HG03378 (cell line): Measurements from ENCODE around the gene SHISAL1.
"Not testable (repeated sequence)": the region's sequence is repeated elsewhere in the genome, so short reads cannot be mapped to it uniquely, and the experiment has no call there.

ENCODE experiments used
- ATAC-seq: cut with Tn5 transposase; IDR thresholded peaks from one replicate; pipeline ENCODE4 v1.9.1; 2021; ENCODE audit warnings: mild to moderate bottlenecking, moderate library complexity; ENCODE audit not compliant: unreplicated experiment

Gene SHISAL1

DNA sequence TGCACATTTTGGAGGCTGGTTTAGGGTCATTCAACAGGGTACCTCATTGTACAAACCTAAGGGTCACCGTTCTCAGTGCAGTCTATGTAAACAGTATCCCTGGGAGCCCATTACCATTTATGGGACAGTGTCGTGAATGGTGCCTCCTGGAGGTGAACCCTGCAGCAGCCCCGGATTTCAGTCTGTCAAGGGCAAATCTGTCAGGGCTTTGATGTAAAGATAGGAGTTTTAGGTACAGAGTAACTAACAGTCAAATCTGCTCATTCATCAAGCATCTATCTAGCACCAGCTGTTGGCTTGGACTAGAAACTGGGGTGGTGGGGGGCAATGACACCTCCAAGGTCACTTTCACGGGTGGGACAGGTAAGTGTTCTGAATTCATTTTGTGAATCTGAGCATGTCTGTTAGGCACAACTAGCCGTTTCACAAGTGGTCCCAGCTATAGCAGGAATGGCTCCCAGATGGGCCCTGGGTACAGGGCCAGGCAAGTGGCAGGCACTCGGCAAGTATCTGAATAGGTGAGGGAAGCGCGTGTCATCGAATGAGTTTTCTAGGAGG, 68.4 kb downstream of the SHISAL1 start:
- no peak for ATAC-seq

DNA sequence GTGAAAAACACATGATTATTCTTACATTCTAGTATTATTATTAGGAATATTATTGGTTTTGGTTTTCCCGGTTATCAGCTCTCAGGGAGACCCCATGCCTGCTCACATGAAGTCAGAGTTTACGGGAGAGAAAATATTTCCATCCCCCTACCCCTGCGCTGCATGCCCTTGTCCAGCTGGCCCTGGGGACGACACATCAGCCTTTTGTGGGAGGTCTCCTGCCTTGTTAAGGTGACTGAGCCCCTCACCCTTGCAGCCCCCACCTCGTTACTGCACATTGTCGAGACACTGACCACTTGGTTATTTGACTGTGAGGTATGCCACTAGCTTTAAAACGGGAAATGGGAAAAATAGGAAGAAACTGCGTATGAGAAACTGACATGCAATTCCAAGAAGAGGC, 69.0 kb downstream of the SHISAL1 start:
- no peak for ATAC-seq

DNA sequence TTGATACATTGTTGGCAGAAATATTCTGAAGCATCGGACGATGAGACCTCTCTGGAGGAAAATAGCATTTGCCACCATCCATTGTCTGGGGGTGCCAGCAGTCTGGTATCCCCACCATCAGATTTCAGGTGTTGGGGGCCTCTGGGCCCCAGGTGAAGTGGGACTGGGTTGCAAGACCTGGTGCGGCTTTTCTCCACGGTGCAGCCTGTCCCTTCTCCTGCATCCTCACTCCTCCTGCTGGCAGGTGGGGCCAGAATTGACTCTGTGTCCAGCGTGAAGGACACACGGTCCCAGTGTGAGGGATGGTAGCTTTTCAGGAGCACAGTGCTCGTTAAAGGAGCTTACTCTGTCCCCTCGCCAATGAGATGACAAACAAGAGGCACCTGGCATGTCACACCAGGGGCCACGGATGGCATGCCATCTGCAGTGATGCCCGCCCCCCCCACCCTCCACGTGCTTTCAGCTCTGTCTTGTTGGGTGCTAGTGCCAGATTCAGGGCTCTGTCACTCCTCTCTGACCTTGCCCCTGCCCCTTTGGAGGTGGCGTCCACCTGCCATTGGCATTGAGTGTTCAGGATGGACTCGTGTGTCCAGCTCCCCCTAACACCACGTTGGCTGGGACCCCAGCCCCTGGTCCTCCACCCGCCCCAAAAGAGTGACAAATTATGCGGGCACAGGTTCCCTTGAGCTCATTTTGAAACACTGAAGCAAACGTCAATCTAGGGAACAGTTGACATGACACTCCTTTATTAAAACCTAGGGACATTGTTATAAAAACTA, 69.6 kb downstream of the SHISAL1 start:
- ATAC-seq, result no peak

DNA sequence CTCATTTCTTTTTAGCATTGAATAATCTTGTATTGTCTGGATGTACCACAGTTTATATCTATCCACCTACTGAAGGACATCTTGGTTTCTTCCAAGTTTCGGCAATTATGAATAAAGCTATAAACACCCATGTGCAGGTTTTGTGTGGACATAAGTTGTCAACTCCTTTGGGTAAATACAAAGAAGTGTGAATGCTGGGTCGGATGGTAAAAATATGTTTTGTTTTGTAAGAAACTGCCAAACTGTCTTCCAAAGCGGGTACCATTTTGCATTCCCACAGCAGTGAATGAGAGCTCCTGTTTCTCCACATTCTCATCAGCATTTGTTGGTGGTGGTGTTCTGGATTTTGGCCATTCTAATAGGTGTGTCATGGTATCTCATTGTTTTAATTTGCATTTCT, 71.6 kb downstream of the SHISAL1 start:
- not testable (repeated sequence) for ATAC-seq

DNA sequence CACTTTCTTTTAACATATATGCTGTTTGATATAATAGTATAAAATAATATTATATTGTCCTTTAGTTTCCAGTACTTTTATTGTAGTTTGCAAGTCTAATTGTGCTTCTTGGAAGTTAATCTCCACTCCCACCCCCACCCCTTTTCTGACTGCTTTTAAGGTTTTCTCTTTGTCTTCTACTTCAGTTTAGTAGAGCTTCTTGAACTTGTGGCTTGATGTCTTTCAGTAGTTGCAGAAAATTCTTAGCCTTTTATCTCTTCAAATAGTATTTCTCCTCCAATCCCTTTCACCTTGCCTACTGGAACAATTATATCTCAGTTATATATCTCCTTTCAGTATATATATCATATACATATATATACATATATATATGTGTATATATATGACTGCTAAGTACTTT, 75.5 kb downstream of the SHISAL1 start:
- no peak for ATAC-seq

DNA sequence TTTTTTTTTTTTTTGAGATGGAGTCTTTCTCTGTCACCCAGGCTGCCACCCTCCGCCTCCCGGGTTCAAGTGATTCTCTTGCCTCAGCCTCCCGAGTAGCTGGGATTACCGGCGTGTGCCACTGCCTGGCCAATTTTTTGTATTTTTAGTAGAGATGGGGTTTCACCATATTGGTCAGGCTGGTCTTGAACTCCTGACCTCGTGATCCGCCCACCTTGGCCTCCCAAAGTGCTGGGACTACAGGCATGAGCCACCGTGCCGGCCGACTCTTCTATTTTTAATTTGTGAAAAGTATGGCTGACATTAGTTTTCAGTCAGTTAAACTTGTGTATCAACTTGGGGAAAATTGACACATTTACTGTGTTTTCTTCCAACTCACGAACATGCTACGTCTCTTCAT, 78.4 kb downstream of the SHISAL1 start:
- not testable (repeated sequence) for ATAC-seq

DNA sequence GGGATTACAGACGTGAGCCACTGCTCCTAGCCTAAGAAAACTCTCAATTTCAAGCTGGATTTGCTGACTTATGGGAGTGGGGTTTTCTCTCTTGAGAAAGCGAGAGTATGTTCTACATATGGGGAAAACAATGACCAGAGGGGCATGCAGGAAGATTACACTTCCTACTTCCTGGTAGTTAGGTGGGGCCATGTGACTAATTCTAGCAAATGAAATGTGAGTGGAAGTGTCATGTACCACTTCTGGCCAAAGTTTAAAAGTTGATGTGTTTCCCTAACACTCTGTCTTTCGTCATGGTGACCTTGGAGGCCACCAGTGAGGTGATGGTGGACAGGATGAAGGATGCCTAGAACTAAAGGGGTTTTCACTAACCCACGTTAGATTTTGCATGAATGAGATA, 81.5 kb downstream of the SHISAL1 start:
- no peak for ATAC-seq

DNA sequence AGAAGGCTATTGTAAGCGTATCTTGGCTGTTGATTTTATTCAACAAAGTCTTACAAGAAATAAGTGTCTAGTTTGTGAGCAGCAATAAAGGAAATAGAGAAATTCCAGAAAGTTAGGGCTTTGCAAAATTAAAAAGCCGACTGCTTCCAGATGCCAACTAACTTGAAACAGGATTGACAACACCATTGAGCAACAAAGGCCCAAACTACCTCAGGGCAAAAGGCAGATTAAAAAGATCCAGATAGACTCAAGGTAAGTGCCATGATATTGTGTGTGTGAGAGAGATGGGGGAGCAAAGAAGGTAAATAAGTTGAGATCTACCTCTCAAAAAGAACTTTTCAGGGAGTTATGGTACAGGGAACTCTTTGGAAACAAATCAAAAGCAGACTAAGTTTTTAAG, 82.9 kb downstream of the SHISAL1 start:
- ATAC-seq, result no peak

DNA sequence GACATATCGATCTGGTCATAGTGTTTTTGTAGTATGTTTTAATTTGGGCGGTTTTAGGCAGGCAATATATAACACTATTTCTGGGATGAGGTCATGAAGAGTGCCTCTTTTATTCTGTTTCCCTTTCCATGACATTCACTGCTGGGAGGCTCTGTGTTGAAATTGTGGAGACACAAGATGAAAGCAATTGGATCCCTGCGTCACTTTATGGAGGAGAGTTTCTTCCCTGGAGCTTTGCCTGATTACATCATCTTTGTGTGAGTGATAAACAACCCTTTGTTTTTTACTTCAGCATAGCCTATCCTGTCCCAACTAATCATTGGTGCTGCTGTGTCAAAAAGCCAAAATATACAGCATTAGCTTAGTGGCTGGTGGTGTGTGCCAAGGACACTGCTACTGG, 83.4 kb downstream of the SHISAL1 start:
- no peak for ATAC-seq

DNA sequence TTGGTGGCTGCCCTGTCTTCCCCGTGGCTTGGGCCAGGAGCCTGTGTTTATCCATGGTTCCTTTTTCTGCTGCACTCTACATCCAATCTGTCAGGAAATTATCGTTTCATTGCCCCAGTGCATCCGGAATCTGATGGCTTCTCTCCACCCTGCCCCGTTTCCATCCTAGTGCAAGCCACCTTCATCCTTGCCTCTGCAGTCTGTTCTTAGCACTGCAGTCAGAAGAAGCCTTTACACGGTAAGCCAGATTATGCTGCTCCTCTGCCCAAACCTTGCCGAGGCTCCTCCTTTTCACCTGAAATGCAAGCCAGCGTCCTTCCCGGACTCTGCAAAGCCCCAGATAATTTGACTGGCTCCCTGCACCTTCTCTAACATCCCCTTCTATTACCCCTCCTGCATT, 86.9 kb downstream of the SHISAL1 start:
- ATAC-seq, result no peak

DNA sequence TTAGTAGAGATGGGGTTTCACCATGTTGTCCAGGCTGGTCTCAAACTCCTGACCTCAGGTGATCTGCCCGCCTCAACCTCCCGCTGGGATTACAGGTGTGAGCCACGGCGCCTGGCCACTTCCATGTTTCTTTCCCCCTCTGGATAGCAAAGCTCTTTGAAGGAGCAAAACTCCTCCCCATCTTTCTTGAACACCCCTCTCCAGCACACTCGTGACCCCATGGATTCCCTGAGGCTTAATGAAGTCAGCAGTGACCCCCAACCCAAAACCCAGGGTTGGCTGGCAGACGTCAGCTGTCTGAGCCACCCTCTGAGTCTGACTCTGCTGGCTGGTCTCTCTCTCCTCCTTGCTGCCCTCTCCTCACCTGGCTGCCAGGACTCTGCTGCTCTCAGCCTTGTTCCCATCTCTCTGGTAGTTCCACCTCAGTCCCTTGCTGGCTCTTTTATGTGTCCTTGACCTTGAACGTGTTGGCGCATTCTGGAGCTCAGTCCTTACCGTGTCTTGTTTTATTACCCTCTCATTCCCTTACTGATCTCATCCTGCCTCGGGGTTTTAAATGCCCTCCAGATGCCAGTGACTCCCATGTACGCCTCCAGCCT, 87.6 kb downstream of the SHISAL1 start:
- ATAC-seq, result no peak

DNA sequence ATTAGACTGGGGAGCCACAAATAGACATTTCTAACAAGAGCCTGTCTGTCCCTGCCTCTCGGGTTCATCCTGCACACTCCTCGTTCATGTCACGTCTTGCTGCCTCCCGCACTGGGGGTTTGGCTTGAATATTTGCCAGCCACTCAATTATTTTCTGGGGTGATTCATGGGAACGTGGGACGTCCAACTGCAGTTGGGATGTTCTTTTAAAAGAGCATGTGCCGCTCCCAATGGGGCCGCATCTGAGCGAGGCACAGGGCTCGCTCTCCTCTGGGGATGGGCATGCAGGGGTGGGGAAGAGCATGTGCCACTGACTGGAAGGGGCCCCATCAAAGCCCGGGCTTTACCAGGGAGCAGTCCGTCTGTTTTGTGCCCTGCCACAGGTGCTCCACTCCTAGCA, 88.6 kb downstream of the SHISAL1 start:
- no peak for ATAC-seq

DNA sequence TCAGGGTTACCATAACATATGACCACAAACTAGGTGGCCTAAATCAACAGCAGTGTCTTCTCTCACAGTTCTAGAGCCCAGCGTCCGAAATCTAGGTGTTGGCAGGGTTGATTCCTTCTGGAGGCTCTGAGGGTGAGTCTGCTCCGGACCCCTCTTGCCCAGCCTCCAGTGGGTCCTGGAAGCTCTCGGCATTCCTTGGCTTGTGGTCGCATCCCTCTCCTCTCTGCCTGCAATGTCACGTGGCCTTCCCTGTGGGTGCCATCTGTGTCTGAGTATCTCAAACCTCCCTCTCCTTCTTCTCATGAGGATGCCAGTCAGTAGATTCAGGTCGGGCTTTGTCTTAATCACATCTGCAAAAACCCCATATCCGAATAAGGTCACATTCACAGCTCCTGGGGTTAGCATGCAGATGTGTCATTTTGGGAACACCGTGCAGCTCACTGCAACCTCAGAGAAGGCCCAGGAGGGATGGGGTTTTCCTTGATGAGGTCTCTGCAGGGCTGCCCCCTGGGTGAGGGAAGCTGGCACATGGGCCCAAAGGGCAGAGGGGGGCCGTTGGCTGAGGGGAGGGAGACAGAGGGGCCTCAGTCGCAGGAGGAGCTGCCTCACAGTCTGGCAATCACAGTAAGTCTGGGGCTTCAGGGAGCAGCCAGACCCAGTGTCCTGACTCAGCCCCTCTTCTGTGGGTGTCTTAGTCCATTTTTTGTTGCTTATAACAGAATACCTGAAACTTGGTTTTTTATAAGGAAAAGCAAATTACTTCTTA, 90.9 kb downstream of the SHISAL1 start:
- no peak for ATAC-seq

DNA sequence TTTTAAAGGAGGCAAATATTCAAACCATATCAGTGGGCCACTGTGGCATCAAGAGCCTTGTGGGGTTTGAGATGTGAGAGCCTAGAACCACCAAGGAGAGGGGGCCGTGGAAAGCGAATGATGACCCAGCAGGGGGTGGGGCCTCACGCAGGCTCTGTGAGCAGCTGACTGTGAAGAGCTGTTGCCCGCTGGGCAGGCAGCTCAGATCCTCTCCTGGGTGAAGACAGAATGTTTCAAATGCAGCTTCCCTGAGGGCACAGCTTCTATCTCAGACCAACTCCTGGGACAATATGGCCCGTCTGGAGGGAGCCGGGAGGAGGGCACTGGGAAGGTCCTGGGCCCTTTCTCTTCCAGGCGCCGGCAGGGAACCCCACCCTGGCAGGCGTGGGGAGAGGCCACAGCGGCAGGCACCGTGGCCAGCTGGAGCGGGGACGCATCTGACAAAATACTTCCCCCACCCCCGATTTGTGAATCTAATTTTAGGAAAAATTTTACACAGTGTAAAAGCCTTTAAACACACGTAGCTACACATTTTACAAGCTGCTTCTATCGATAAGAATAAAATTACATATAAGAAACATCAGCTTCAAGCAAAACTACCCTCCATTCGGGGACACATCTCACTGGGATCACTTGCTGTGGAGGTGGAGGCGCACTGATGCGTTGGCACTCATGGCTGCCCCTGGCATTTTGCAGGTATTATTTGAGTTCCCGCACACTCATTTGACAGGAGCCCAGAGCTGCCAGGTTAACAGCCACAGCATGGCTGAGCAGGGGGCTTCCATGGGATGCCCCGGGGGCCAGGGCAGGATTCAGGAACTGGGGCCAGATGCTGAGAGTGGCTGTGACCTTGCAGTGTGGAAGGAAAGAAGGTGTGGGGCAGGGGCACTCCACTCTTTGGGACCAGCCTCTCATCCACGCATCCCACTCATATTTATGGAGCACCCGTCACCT, 91.7 kb downstream of the SHISAL1 start:
- ATAC-seq, result no peak

DNA sequence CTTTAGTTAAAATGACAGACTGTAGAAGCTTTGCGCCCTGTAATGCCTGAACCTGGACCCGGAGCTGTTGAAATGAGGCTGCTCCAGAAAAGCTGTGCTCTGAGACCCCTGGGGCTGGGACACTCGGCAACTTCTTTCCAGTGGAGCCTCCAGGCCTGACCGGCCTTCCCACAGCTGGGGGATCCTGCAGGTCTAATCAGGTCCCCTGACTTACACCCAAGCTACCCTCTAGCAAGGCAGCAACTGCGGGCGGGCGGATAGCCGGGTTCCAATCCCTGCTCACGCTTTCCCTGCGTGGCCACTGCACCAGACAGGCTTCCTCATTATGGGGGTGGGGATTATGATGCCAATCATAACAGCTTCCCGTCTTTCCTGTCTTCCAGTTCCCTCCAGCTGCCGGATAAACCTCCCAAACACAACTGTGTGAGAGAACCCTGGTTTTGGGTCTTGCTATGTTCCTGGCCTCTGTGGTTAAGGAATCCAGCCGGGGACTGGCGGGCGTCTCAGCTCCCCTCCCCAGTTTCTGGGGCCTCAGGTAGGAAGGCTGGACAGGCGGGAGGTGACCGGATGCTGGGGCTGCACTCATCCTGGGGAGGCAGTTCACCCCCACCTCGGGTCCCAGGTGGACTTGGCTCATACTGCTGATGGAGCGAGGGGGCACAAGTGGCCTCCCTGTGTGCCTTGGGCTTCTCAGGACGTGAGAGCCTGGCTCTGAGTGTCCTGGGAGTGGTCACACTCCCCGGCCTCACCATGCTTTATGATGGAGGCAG, 93.5 kb downstream of the SHISAL1 start:
- ATAC-seq, result no peak

DNA sequence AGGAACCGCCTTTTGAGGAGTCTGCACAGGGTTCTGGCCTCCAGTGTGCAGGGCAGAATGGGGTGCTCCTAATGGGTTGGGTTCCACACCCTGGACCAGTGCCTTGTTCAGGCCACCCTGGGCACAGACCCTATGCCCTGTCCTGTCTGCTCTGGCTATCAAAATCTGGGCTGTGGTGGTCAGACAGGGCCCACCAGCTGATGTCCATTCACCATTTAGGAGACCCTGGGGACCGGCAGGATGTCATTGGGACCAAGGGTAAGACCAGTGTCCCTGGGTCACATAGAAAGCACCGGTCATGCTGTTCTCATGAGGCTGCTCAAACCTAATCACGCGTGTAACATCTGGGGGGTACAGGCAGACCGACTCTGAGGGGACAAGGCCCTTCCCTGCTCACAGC, 94.7 kb downstream of the SHISAL1 start:
- no peak for ATAC-seq

DNA sequence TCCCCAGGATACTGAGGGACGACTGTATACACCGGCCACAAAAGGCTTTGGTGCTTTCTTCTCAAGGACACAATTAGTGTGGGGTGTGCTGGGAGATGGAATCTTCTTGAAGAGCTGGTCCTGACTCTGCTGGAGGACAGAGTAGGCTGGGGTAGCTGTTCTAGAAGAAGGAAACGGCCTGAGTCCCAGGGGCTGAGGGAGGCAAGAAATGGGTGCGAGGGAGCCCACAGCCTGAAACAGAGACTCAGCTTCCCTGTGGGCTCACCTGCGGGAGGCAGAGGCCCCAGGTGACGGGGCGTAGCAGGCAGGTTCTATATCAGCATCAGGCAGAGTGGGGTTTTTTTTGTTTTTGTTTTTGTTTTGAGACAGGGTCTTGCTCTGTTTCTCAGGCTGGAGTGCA, 95.4 kb downstream of the SHISAL1 start:
- no peak for ATAC-seq

DNA sequence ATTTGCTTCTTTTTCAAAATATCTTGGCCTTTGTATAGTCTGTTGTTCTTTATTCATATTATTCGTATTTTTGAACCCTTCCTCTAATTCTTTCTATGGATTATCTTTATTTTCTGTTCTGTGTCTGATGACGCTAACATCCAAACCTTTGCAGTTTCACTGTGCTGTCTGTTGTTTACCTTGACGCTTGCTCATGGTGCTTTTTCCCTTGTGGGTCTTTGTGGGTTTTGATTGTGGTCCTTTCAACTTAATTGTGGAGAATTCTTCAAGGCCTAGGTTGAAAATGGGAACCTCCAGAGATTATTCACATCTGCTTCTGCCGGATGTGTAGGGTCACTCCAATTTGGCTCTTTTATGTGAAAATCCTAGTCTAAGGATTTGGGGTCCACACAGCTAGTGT, 97.5 kb downstream of the SHISAL1 start:
- ATAC-seq, result no peak

DNA sequence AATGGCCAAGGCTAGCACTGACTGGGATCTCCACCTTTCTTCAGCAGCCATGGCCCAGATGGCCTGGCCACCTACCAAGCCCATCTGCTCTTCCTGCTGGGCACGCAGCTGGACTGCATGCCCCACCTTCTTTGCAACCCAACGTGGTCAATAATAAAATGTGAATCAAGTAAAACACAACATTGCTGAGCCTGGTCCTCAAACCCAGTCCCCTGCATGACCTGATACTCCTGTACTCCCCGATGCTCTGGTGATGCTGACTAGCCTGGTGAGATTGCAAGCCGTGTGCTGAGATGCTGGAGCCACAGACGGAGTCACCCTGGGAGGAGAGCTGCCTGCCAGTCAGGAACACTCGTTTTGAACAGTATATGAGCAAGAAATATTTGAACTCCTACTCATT, 98.0 kb downstream of the SHISAL1 start:
- ATAC-seq, result no peak

DNA sequence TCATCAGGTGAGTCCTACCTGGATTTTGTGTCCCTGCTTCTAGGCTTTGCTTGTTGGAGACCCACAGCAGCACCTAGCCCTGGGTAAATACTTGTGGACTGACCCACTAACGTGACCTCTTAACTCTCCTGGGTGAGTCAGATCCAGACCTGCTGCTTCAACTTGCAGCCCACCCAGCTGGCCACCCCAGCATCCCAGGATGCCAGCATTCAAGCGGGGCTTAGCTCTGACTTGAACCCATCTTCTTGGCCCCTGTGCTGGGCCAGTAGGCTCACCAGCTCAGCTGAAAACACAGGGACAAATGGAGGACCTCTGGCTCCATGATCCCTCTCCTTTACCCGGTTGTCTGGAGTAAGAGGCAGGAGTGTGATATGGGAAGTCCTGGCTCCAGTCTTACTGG, 98.6 kb downstream of the SHISAL1 start:
- ATAC-seq, result no peak
